Inflammatory macrophage treated with lipopolysaccharide for 4 hours (primary cell): Measurements from ENCODE around the gene LASP1NB.
"Not testable (repeated sequence)": the region's sequence is repeated elsewhere in the genome, so short reads cannot be mapped to it uniquely, and the experiment has no call there.

Experiments
- DNase-seq: peaks from one replicate; pipeline ENCODE4 v3.0.0-alpha.2; 2020

The LASP1NB gene

DNA sequence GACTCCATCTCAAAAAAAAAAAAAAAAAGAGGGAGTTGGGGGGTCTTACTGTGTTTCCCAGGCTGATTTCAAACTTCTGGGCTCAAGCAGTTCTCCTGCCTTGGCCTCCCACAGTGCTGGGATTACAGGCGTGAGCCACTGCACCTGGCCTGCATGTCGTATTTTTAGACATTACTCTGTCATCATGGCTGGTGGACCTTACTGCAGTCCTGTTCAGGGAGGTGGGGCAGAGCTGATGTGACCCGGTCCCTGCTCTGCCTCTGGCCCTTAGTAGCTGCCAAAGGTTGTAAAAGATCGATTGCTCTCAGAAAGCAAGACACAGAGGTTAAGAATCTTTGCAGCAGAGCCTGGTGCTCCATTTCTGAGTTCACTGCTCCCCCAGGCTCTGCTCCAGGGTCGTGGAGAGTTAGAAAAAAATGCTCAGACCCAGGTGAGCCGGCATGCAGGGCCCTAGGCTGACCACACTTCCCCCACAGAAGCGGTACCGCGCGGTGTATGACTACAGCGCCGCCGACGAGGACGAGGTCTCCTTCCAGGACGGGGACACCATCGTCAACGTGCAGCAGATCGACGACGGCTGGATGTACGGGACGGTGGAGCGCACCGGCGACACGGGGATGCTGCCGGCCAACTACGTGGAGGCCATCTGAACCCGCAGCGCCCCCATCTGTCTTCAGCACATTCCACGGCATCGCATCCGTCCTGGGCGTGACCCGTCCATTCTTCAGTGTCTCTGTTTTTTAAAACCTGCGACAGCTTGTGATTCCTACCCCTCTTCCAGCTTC lies 7.1 kb upstream of the LASP1NB start:
- DNase-seq, result no peak

DNA sequence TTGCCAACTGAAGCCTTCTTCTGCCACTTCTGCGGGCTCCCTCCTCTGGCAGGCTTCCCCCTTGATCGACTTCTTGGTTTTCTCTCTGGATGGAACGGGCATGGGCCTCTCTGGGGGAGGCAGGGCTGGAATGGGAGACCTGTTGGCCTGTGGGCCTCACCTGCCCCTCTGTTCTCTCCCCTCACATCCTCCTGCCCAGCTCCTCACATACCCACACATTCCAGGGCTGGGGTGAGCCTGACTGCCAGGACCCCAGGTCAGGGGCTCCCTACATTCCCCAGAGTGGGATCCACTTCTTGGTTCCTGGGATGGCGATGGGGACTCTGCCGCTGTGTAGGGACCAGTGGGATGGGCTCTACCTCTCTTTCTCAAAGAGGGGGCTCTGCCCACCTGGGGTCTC lies 6.5 kb upstream of the LASP1NB start:
- DNase-seq, result no peak

DNA sequence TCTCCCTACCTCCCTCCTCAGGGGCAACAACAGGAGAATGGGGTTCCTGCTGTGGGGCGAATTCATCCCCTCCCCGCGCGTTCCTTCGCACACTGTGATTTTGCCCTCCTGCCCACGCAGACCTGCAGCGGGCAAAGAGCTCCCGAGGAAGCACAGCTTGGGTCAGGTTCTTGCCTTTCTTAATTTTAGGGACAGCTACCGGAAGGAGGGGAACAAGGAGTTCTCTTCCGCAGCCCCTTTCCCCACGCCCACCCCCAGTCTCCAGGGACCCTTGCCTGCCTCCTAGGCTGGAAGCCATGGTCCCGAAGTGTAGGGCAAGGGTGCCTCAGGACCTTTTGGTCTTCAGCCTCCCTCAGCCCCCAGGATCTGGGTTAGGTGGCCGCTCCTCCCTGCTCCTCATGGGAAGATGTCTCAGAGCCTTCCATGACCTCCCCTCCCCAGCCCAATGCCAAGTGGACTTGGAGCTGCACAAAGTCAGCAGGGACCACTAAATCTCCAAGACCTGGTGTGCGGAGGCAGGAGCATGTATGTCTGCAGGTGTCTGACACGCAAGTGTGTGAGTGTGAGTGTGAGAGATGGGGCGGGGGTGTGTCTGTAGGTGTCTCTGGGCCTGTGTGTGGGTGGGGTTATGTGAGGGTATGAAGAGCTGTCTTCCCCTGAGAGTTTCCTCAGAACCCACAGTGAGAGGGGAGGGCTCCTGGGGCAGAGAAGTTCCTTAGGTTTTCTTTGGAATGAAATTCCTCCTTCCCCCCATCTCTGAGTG lies 5.9 kb upstream of the LASP1NB start:
- DNase-seq, result no peak

DNA sequence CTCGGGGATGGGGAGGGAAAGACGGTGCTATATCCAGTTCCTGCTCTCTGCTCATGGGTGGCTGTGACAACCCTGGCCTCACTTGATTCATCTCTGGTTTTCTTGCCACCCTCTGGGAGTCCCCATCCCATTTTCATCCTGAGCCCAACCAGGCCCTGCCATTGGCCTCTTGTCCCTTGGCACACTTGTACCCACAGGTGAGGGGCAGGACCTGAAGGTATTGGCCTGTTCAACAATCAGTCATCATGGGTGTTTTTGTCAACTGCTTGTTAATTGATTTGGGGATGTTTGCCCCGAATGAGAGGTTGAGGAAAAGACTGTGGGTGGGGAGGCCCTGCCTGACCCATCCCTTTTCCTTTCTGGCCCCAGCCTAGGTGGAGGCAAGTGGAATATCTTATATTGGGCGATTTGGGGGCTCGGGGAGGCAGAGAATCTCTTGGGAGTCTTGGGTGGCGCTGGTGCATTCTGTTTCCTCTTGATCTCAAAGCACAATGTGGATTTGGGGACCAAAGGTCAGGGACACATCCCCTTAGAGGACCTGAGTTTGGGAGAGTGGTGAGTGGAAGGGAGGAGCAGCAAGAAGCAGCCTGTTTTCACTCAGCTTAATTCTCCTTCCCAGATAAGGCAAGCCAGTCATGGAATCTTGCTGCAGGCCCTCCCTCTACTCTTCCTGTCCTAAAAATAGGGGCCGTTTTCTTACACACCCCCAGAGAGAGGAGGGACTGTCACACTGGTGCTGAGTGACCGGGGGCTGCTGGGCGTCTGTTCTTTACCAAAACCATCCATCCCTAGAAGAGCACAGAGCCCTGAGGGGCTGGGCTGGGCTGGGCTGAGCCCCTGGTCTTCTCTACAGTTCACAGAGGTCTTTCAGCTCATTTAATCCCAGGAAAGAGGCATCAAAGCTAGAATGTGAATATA lies 4.8 kb upstream of the LASP1NB start:
- DNase-seq, result no peak

DNA sequence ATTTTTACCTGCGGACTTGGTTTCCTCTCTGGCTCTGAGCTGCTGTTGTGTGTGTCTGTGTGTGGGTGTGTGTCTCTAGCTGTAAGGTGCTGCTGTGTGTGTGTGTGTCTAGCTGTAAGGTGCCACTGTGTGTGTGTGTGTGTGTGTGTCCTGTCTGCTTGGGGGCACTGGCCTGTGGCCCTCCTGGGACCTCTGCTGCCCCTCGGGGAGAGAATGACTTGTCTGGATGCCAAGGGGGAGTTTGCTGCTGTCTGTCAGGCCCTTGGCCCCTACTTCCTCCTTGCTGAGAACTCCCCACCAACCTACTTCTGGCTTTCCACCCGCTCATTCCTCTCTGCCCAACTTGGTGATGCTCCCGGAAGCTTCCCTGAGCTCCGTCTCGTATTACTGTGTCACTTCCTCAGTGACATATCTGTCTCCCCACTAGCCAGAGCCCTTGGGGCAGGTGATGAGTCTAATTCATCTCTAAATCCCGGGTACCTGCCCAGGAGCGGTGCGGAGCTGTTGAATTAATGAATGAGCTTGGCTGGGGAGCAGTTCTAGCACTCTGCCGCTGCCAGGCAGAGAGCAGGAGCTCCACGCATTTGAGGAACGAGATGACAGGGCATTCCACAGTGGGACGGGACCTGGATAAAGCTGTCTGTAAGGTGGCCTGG lies 3.5 kb upstream of the LASP1NB start:
- peak; percentile 48 for DNase-seq

DNA sequence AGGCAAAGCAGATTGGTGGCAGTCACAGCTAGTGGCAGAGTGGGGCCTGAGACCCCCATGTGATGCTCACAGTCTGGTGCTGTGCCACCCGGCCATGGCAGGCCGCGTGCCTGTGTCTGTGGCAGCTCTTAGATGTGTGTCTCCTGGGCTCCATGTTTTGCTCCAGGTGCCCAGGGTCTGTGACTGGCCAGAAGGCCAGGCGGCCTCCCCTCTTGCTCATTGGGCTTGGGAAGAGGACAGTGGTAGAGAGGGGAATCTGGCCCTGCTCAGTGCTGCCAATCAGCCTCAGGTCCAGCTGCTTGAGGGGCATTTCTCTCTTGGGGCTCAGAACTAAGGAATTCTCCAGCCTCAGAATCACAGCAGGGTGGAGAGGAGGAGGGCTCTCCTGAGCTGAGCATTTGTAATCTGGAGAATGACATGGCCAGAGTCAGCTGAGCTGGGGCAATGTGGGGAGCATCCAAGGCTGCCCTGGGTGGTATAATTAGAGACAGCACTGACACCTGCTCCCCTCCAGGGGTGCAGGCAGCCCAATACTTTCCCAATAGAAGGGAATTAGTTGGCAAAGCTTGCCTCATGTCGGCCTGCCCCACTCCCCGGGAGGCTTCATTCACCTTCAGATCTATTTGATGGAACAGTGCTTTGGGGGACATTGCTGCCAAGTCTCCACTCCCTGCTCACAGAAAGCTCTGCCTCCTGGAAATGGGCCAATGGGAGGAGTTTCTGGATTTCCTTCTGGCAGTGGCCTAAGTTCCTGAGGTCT lies 2.7 kb upstream of the LASP1NB start:
- DNase-seq, result peak; percentile 15

DNA sequence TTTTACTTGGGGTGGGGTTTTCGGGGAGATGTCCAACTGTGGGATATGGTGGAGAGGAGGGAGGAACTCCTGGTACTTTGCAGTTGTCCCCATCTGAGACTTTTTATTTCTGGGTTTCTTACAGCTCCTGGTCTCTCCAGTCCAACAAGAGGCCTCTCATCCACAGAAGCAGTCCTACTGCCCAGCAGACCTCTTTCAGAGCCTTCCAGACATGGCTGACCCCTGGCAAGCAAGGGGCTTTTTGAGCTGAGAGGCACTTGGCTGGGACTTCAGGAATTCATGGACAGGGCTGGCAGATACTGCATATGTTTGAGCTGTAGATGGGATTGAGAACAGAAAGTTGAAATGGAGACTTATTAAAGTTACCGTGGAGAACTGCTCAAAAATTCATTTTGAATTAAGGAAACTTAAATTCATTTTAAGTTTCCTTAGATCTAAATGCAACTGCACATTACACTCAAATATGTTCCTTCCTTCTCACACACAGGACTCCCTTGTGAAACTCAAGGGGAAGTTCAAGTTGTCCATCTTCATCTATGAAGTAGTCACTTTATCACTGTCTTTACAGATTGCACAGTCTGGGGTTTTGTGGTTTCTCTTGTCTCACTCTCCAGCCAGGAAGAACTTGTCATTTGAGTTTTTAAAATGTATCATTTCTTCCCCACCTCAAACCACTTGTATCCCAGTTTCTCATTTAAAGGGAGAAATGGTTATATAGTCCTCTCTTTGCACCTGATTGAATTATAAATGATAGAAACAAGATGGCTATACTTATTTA lies 1.1 kb downstream of the LASP1NB start:
- peak; percentile 93 for DNase-seq

DNA sequence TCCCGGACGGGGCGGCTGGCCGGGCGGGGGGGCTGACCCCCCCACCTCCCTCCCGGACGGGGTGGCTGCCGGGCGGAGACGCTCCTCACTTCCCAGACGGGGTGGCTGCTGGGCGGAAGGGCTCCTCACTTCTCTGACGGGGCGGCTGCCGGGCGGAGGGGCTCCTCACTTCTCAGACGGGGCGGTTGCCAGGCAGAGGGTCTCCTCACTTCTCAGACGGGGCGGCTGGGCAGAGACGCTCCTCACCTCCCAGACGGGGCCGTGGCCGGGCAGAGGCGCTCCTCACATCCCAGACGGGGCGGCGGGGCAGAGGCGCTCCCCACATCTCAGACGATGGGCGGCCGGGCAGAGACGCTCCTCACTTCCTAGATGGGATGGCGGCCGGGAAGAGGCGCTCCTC lies 5.4 kb downstream of the LASP1NB start:
- DNase-seq, result not testable (repeated sequence)

DNA sequence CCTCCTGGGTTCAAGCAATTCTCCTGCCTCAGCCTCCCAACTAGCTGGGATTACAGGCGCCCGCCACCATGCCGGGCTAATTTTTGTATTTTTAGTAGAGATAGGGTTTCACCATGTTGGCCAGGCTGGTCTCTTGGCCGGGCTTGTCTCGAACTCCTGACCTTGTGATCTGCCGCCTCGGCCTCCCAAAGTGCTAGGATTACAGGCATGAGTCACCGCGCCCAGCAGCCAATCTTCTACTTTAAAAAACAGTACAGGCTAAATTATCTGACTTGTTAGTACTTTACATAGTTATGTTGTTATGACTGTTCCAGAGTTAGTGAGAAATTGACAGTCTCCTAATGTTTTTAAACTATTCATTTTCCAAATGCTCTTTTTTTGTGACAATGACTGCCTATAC lies 8.5 kb downstream of the LASP1NB start:
- not testable (repeated sequence) for DNase-seq

DNA sequence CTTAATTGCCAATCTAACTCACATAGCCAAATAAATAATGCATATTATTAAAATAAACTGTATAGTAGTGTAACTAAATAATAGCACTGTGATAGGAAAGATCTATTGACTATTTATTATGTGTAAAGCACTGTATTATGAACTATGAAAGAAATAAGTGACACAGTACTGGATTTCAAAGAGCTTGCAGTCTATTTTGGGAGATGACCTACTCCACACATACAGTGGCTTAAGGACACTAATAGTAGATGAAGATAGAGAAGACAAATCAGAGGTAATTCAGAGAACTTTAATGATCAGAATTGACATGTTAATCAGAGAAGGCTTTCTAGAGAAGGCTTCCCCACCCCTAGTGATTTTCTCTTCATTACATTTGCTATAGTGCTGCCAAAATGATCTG lies 14.6 kb downstream of the LASP1NB start:
- DNase-seq, result no peak

DNA sequence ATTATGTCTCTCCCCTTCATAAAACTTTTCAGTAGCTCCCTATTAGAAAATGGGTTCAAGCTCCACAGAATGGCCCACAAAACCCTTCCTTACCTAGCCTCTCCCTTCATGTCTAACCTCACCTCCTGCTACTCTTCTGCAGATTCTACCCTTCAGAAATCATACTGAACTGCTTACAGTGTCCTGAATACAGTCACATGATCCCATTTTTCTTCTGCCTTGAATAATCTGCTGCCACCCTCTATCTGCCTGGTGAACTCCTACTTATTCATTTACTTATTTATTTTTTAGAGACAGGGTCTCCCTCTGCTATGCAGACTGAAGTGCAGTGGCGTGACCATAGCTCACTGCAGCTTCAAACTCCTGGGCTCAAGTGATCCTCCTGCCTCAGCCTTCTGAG lies 15.0 kb downstream of the LASP1NB start:
- no peak for DNase-seq

DNA sequence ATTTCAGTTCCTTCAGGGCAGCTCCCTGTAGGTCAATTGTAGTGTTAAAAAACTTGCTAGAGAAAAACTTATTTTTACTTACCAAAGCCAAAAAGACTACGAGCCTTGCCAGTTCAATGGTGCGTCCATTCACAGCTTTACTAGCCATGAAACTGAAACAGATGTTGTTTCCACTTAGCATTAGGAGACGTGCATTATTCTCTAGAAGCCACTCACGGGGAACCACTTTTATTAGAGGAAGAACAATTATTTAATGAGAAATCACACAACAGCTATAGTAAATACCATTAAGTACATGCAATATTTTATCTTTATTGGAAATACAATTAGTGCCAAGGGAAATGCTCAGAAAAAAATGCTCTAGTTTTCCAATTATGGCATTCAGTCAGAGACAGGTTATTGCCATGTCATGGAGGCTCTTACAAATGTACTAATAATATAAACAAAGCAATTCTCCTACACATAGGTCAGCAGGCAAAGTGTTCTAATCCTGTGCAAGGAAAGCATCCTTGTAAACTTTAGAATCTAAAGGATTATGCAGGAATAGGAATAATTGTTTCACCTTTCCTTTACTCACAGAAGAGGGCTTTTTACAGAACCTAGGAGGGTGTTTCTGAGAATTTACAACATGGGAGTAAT lies 17.4 kb downstream of the LASP1NB start:
- DNase-seq, result no peak

DNA sequence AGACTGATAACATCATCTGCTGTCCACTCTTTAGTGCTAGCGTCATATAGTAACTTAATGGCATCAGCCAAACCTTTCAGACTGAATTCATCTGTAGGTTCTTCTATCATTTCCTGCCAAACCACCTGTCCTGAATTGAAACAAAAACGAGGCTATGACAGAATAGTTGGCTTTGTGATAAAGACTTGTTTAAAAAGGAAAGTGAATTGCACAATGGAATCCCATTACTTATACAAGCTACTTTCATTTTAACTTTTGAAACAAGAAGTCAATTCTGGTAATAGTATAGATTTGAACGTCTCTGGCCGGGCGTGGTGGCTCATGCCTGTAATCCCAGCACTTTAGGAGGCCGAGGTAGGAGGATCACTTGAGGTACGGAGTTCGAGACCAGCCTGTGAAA lies 18.2 kb downstream of the LASP1NB start:
- DNase-seq, result peak; percentile 82

DNA sequence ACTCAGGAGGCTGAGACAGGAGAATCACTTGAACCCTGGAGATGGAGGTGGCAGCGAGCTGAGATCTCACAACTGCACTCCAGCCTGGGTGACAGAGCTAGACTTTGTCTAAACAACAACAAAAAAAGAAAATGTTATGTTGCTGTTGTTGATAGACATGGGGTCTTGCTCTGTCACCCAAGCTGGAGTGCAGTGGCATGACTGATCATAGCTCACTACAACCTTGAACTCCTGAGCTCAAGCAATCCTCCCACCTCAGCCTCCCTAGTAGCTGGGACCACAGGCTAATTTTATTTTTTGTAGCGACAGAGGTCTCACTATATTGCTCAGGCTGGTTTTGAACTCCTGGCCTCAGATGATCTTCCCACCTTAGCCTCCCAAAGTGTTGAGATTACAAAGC lies 21.8 kb downstream of the LASP1NB start:
- DNase-seq, result no peak

DNA sequence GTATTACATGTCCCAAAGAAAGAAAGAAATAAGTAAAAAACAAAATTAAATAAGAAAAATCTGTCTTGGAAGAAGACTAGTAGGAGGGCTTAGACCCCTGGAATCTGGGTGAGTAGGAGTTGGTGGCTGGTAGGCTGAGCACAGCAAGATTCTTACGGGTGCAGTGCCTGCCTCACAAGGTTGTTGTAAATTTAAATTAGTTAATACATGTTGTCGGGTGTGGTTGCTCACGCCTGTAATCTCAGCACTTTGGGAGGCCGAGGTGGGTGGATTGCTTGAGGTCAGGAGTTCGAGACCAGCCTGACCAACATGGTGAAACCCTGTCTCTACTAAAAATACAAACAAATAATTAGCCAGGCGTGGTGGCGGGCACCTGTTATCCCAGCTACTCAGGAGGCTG lies 28.4 kb downstream of the LASP1NB start:
- not testable (repeated sequence) for DNase-seq

DNA sequence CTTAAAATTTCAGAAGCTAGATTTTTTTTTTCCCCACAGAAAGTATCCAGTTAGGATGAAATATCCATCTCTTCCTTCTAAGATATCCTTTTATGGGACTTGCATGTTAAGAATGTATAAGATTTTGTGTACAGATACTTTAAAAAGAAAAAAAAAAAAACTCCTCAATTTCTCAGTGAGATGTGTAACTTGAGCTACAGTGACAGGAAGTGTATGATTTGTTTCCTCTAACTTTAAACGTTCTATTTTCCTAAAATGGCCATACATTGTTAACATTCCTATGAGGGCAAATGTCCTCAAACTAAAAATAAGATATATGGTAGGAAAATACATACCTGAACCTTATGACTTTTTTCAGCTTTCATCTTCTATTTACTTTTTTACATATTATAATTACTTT lies 32.9 kb downstream of the LASP1NB start:
- DNase-seq, result no peak

DNA sequence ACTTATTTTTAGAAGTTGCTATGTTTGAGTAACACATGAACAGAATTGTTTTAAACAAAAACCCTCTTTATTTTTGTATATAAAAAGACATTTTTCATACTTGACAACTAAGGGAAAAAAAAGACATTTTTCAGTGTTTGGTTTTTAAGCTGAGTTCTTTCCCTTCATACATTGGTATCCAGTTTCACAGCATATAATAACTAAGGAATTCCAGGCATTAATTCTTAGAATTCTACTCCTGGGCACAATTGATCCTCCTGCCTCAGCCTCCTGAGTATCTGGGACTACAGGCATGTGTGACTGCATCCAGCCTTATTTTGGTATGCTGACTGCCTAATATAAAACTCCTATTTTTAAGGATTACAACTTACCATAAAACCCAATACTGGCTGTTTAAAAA lies 33.3 kb downstream of the LASP1NB start:
- DNase-seq, result no peak

DNA sequence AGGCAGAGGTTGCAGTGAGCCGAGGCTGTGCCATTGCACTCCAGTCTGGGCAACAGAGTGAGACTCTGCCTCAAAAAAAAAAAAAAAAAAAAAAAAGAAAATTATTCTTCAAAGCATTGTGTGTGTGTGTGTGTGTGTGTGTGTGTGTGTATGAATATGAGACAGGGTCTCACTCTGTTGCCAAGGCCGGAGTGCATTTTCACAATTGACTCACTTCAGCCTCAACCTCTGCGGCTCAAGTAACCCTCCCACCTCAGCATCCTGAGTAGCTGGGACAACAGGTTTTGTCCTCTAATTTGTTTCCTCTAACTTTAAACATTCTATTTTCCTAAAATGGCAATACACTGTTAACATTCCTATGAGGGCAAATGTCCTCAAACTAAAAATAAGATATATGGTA lies 34.1 kb downstream of the LASP1NB start:
- no peak for DNase-seq

DNA sequence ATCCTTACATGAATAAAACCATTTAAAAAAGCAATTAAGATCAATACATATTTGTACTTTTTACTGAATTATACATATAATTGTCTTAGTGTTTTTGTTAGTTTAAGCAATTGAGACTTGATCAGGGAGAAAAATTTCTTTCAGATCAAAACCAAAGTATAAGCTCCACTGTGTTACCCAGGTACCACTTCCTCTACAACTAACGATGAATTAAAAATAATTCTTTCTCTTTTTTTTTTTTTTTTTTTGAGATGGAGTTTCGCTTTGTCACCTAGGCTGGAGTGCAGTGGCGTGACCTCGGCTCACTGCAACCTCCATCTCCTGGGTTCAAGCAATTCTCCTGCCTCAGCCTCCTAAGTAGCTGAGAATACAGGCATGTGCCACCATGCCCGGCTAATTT lies 35.0 kb downstream of the LASP1NB start:
- DNase-seq, result no peak

DNA sequence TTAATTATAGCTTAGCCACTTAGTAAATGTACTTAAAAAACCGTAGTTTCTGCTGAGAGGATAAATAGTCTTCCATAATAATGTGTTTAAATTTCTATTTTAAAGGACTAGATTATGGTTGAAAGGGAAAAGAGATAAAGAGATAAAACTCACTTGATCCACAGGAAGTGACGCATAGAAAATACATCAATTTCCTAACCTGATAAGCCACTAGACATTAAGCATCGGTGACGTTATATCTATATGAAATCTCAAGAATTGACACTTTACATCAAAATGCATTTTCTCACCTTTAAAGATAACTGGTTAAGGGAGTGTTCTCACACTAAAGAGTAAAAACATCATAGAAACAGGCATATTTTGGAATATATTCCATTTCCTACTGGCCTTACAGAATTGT lies 36.0 kb downstream of the LASP1NB start:
- no peak for DNase-seq

DNA sequence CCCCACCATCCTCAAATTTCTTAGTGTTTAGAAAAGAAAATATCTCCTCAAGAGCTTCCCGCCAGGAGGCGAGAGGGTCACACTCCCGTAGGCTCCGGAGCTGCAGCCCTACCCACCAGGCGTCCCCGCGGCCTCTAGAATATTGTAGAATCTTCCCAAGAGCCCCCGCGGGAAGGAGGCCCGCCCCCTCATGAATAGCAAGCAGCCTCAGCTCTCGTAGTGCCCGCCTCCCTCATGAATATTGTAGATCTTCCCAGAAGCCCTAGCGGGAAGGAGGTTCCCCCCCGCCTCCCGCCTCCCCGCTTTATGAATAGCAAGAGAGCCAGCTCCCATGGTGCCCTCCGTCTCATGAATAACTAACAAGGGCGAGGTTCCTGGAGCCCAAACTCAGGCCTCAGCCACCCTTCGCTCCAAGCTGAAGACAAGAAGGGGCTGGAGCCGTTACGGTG lies 41.9 kb downstream of the LASP1NB start, which contains the start of gene FBXO47:
Gene FBXO47 (minus strand): TSS at position 114 of the 449 bp plus-strand sequence. CDS start 4,378 bp downstream, outside the sequence.
- DNase-seq, result peak; percentile 84
